ENCODE data around the gene CPEB3. TPM values are rescaled to one million over a fixed set of nuclear protein-coding genes. Genes with fewer than 3 reads are reported as not detected.
A peak's percentile ranks its signal among the peaks of the same experiment; 100 is the strongest.

CPEB3 gene
- total RNA-seq, 1 donor, result 0.99 TPM

DNA sequence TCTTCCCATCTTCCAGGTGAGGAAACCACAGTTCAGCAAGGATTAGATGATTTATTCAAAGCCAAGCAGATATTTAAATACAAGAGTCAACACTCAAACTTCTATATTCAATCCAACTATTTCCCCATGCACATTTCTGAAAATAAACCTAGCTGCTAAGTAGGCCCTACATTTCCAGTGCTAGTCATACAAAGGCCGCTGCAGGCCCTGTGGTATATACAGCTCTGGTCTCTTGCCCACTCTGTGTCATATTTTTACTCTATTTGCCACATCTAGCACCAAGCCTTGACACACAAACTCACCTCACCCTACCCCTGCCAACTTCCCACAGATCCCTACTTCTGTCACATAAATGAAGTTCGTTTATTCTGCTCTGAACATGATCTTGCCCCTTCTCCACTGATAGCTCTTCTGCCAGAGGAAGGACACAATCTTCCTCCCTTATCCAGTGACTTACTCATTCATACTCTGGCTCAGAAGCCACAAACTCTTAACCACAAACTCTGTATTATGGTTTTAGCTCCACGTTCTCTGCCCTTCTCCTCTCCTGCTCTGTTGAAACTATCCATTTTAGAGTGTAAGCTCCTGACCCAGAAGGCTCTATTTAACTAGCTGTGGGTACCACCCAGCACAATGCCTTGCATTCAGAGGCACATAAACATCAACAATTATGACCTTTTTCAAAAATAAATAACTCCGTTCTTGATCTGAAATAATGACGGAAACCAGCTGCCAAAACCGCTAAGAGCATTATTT, 180.7 kb downstream of the CPEB3 start:
- no peak overlapping the region for H3K4me3 ChIP-seq (ENCODE audit: low read depth, low read length)
- TF ChIP-seq, protein P1, sequence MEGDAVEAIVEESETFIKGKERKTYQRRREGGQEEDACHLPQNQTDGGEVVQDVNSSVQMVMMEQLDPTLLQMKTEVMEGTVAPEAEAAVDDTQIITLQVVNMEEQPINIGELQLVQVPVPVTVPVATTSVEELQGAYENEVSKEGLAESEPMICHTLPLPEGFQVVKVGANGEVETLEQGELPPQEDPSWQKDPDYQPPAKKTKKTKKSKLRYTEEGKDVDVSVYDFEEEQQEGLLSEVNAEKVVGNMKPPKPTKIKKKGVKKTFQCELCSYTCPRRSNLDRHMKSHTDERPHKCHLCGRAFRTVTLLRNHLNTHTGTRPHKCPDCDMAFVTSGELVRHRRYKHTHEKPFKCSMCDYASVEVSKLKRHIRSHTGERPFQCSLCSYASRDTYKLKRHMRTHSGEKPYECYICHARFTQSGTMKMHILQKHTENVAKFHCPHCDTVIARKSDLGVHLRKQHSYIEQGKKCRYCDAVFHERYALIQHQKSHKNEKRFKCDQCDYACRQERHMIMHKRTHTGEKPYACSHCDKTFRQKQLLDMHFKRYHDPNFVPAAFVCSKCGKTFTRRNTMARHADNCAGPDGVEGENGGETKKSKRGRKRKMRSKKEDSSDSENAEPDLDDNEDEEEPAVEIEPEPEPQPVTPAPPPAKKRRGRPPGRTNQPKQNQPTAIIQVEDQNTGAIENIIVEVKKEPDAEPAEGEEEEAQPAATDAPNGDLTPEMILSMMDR (IDR thresholded peaks at IDR 0.05; ENCODE audit: insufficient read depth, low read length), result no peak
- DNase-seq (ENCODE audit: low read depth), result peak; percentile 57

DNA sequence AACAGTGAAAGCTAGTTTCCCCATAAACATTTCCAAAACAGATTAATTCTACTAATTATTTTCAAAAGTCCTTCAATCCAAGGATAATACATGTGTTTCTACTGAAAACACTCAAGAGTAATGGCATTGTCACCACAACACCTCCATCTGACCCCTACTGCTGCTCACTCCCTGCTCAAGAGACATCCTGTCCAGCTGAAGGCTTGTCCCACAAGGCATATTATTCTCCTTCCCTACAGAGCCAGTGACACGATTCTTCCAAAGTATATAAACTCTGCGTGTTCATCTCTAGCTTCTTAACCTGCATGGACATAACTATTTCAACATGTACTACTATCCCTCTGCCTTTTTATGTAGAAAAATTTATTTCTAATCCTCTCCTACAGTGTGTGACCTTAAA, 182.1 kb downstream of the CPEB3 start:
- TF ChIP-seq, protein P1 (IDR thresholded peaks at IDR 0.05; ENCODE audit: insufficient read depth, low read length), result no peak
- no peak overlapping the region for H3K4me3 ChIP-seq (ENCODE audit: low read depth, low read length)
- no peak for DNase-seq (ENCODE audit: low read depth)

DNA sequence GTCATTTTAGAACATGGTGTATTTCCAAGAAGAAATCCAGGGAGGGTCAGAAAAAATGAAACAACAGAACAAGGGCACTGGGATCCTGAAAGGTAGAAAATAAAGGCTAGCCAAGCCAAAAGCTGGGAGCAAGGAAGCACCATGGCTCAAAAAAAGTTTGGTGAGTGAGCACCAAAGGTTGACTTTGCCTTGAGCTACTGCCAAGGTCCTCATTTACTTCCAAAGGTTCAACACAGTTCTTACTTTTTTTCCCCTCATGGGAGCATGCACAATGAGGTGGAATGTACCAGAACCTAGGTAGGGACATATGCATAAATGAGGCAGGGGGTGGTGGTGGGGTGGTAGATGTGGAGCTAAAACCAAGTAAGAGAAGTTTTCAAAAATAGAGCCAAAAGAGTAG, 182.8 kb downstream of the CPEB3 start:
- DNase-seq (ENCODE audit: low read depth), result no peak
- TF ChIP-seq, protein P1 (IDR thresholded peaks at IDR 0.05; ENCODE audit: insufficient read depth, low read length), result no peak
- H3K4me3 ChIP-seq (ENCODE audit: low read depth, low read length), result no peak overlapping the region

DNA sequence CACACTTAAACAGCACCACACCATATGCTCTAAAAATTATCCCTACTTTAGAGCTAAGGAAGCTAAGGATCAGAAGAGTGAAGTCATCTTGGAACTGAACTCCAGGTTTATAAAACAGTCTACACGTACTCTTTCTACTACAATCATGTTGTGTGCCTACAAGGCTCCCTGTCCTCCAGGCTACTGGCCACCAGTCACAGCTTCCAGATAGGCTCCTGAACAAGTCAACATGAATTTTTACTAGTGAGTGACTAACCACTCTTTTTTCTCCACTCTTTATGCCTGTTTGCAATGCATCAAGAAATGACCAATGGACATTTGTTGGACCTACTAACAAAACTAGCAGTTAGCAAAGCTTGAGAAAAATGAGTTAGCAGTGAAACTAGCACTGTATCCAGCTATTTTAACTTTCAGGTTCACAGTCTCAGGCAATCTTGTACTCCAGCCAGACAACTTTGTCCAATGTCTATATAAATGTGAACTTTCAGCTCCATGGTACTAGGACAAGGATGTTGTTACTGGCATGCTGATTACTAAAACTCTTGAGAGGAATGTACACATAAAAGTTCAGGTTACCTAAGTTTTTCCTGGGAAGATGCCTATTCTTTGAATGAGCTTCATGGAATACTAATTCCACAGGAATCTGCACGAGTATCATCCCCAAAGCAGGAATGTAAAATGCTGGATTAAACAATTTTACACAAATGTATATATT, 187.3 kb downstream of the CPEB3 start:
- TF ChIP-seq, protein P1 (IDR thresholded peaks at IDR 0.05; ENCODE audit: insufficient read depth, low read length), result no peak
- H3K4me3 ChIP-seq (ENCODE audit: low read depth, low read length), result no peak overlapping the region
- DNase-seq (ENCODE audit: low read depth), result peak; percentile 72

DNA sequence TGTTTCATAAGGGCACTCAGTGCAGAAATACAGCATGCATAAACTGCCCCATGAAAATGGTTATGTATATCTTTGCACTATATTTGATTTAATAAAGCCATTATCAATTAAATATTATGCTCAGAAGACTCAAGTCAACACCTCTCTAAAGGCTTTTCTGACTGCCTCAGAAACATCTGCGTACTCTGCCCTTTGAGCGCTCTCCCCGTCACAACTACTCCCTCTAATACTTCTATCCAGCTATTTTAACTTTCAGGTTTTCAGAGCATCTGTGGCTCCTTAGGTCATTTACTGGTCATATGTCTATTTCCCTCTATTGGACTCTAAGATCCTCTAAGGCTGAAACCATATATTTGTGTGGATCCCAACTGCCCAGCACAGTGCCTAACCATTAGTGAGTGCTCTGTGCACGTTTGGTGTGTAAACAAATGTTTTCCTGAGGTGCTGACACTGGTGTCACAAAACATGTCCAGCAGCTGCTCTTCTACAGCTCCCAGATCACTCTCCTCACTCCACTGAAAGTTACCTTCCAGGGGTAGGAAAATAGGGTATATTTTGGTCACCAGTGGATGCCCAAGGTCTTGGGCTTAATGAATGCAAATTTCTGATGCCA, 188.2 kb downstream of the CPEB3 start:
- TF ChIP-seq, protein P1 (IDR thresholded peaks at IDR 0.05; ENCODE audit: insufficient read depth, low read length), result no peak
- no peak overlapping the region for H3K4me3 ChIP-seq (ENCODE audit: low read depth, low read length)

DNA sequence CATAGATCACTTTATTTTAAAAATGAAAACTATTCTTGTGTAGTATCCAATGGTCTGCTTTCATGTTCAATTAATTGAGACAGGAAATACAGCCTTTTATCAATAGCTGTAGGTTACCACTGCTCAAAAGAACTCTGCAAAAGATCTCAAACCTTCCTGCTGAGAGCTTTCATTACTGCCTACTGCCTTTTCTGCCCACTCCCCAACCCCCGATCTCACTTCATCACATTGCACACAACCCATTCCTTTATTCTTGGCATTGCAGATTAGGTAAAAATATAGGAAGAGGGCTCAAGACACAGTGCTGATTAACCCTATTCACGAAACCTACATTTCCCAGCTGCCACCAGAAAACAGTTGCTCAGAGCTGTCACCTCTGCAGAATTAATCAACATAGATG, 195.9 kb downstream of the CPEB3 start:
- H3K4me3 ChIP-seq (ENCODE audit: low read depth, low read length), result no peak overlapping the region
- TF ChIP-seq, protein P1 (IDR thresholded peaks at IDR 0.05; ENCODE audit: insufficient read depth, low read length), result no peak
- no peak for DNase-seq (ENCODE audit: low read depth)

More for the DNA sequence above, 188.2 kb downstream of the CPEB3 start:
- no peak for DNase-seq (ENCODE audit: low read depth)
